Colon (tissue), 2 donors: ENCODE results near the gene CD9.

Experiments used
- FAIRE-seq: peaks from 2 replicates; lab custom pipeline; 2012; peaks lifted over from hg19 to GRCh38; lab: Jason Lieb, UNC
- donor health status: control.
- donor health status: control.

CD9 gene

DNA sequence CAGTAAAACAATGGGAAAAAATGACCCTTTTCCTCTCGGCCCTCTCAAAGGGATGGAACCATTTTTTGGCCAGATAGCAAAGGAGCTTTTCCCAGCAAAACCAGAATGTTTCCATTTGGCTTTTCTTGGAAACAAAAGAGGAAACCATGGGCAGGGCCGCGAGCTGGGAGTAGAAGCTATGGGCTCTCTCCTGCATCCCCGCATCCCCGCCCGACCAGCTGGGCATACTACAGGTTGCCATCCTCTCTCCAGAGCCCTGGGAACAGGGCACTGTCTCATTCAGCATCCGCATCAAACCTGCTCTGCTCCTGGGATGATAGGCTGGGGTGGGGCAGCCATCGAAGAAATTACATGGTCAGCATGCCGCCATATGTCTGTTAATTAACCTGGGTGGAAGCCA lies 20.9 kb downstream of the CD9 start:
- FAIRE-seq, result no peak

DNA sequence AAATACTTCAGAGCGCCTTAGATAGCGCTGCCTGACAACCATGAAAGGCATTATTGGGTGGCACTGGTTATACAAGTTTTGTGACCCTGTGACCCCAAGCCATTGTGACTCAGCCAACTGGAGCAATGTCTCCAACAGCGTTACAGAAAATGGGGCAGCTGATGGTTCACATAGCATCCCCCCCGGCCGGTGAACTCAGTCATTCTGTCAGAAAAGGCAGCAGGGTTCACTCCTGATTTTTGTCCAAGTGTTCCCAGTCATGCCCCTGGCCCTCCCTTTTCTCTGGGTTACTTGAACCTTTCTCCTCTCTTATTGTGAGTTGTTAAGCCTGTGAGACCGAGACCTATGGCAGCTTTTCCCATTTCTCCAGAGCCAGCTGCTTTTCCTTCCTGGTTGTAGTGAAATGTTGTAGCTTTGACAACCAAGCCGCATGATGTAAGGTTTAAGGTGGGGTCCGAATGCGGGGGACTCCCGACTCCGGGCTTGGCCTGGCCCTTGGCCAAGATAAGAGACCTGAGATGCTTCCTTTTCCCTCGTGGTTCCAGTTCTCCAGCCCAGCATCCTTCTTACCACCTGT lies 22.0 kb downstream of the CD9 start:
- no peak for FAIRE-seq

DNA sequence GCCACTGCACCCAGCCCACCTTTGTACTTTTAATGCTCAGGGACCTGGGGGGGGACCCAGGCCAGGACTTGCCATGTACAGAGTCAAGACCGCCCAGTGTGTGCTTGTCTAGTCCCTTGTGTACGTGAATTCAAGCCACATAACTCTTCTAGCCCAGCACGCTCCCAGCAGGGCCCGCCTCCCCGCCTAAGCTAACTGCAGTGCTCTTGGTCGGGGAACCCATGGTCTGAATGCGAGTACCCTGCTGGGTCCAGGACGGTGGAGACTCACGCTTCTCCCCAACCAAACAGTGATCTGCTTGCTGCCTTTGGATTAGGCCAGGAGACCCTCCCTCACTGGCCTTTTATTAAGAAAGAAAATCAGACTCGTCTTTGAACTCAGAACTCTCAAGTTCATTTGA lies 23.3 kb downstream of the CD9 start:
- FAIRE-seq, result no peak

DNA sequence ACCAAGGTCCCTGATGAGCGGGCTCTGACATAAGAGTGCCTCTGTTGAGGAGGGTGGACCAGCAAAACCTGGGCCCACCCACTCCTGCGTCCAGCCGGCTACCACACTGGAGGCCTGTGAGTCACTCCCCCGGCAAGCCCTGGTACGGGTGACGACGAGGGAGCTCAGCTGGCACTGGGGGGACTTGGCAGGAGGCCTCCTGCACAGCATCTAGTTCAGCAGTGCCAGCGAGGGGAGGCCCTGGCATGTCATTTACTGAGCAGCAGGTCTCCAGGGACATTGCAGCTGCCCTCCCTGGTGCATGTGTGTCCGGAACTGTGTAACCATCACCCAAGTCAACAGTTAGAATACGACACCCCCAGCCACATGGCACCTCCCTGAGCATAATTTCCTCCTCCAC lies 24.4 kb downstream of the CD9 start:
- FAIRE-seq, result no peak

DNA sequence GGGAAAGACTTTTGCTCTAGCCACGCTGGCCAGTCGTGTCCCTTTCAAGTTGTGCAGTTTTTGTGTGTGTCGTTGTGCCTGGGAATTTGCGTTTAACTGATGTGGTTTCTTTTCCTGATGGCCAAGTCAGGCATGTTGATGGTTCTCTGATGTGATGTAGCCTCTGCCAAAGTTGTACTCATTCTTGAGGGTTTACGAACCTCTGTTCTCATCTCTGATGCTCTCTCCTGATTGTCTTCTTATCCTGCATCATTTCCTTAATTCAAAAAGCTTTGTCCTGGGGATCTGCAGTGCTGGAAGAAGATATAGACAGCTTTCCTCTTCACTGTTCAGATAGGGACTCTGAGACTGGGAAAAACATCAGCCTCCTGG lies 25.4 kb downstream of the CD9 start:
- FAIRE-seq, result no peak

DNA sequence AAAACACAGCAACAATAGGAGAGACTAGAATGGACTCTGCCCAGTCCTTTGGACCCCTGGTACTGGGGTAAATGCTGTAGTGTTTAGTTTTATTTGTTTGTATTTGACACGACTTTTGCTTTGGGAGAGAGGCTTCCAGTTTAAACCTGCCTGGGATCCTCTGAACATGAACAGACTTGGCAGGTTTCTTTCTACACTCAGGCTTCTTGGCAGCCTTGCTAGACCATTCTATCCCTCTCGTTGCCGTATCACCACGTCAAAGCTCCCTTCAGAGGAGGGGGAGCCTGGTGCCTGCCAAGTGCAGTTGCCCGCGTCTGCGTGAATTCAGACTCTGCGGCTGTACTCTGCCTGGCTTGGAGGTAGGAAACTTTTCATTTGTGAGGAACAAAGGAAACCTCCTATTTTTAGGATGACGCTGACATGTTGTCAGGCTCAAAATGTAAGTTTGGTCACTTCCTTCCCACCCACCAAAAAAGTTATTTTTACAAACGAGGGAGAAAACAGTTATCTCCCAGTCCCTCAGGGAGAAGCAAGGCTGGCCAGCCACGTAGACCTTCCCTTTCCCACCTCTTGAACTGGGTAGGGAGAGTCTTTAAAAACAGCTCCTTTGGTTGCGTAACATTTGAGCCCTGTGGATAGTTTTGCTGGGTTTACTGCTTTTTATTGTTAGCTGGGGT lies 25.9 kb downstream of the CD9 start:
- no peak for FAIRE-seq

DNA sequence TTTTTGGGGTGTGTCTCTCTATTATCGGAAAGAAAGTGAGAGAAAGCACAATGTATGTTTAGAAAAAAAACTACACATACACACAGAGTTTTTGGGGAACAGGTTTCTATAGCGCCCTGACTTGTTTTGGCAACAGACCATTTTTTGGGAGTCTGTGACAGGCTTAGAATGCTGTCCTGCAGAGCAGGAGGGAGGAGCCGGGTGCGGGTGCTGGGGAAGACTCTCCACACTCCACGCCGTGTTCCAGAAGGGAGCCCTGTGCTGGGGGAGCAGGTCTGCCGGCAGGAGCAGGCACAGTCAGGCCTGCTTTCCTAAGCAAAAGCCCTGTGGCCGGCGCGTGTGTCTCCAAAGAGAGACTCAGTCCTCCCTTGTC lies 26.5 kb downstream of the CD9 start:
- FAIRE-seq, result no peak

DNA sequence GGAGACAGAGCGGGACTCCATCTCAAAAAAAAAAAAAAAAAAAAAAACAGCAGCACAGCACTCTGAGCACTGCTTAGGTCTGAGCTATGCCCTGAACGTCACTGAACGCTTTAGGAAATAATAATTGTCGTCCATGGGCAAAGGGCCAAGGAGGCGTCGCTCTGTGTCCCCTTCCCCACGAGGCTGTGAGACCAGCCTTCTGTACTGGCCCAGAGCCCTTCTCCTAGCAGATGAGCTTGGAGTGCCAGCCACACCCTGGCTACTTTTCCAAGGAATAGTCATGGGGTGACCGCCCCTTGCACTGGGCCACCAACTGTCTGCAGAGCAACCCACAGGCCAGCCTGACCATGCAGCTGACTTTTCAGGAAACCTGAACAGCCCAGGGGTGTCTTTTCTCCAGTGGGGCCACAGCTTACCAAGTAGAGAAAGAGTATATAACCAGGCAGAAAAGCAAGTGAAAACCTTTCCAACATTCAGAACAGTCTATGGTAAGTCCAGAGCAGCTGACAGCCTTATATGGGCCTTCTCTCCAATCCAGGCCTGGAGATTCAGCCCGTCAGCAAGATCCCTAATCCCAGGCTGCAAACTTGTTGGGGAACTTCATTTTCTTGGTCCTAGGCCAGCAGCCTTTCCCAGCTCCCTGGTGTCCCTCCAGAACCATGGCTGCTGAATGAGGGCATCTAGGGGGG lies 28.5 kb downstream of the CD9 start:
- no peak for FAIRE-seq

DNA sequence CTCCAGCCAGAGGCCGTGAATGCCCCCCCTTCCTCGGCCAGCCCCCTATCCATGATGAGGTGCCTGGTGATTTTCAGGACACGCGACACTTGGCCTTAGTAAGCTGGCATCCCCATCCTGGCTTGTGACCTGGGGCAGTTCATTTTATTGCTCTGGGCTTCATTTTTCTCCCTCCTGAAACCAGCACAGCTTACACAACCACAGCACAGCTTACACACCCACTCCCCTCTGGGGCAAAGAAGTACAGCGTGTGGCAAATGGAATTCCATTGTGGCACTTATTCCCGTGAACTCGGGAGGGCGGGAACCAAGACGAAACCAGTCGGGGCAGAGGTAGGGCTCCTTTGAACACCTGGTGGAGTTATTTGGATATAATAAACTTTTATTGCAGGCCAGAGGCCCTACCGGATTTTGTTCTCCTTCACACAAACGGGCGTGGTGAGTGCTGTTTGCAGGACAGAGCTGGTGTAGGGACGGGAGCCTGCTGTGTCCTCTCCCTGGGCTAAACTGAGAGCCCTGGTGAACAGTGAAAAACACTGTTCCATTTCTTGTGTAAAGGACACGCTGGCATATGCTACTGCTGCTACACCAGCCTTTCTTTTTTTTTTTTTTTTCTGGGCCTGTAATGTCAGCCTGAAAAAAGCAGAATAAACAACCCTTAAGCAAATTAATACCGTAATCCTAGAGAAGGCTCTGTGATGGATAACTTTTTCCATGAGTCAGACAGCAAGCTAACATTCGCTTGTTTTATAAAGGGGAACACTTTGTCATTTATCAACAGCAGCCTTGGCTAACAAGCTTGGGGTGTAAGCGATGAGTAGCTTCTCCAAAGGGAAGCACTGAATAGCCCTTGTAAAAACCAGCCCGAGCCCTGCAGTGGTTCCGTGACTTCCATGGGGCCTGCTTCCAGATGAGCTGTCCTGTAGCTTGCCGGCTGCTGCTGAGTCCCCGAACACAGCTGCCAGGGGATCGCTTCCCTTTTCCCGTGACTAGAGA lies 29.3 kb downstream of the CD9 start:
- peak; percentile 14 for FAIRE-seq

DNA sequence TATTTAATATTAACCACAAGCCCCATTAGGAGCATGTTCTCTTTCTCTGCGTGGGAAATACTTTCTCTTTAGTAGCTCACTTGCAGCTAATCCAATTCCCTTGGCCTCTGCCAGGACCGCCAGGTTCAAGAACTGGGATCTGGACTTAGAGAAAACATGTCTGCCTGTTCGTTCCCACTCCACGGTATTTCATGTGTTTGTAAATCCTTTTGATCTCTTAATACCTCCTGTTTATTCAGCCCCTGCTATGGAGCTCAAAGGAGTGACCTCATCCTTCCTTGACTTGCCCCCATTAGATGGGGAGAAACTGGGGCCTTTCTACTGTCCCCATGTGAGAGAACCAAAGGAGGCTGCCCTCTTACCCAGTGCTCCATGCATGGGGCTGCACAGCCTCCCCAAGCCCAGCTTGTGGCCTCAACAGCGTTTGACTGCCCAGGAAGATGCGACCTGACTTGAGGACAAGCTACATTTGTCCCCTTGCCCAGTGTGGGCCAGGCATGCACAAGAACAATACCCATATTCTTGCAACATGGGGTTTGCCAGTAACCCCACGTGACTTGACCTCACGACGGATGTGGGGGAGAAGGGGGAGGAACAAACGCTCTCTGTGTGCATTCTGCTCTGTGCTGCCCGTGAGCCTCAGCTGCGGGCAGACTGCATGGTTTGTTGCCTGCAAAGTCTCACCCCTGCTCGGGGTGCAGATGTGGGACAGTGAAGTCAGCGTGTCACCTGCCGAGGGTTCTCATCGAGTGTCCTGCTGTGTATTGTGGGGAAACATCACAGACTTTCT lies 30.3 kb downstream of the CD9 start:
- FAIRE-seq, result no peak

DNA sequence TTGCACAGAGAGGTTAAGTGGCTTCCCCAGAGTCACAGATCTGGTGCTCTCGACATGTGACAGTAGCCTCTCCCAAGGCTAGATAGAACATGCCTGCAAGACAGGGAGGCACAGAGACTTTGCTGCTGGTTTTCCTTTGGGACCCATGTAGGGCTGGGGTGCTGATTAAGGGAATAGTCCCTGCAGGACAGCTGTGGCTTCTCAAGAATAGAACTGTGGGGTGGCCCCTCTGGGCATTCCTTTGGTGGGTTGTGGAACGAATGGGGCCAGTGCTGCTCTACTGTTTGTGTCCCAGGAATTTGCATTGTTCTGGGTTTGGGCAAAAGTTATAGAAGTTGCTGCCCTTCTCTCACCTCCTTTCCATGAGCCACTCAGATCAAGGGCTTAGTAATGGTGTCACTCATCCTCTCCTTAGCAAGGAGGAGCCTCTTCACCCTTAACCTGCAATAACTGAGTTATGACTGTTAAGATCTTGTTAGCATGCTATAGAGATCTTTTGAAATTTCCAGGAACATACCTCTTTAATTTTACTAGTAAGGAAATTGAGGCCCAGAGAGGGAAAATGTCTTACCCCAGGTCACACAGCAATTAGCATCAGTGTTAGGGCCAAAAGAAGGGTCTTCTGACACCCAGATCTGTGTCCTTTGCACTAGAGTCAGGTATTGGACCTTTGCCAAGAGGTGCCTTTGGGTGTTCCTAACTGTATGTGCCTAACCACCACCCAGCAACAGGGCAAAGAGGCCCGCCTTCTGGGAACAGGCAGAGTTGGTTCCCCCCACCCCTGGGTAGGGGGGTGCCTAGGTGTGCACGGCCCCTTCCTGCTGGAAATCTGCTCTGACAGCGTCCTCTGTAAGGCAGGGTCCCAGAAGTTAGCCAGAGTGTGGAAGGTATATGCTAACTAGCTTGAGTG lies 31.4 kb downstream of the CD9 start:
- FAIRE-seq, result no peak

DNA sequence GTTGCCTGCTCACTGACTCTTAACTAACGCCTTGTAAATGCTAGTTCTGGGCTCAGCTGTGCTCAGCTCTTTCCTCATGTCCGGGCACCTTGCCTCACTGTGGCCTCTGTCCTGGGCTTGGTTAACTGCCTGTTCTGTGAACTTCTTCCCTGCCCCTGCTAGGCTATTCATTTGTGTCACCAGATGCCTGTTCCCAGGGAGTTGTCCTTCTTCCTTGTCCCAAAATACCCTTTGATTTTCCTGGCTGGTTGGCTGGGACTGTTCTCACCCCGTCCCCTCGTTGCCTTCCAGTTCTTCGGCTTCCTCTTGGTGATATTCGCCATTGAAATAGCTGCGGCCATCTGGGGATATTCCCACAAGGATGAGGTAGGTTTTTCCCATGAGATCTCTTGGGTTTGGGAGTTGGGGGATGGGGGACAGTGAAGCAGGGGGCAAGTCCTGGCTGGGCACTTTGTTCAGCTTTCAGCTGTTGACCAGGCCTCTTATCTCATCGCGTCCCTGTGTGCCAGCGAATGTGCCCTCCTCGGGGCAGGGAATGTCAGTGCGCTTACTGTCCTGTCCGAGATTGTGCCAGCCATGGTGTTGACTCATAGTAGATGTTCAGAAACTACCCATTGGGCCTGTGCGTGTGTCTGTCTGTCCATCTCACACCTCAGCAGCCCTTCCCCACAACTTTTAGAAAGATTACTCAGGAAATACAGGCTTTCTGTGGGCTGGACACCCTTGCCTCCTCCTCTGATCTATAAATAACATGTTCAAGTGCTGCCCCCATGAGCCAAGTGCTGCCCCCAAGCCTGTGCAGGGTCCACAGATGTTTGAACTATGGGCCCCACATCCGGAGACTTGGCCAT lies 33.1 kb downstream of the CD9 start:
- FAIRE-seq, result no peak

DNA sequence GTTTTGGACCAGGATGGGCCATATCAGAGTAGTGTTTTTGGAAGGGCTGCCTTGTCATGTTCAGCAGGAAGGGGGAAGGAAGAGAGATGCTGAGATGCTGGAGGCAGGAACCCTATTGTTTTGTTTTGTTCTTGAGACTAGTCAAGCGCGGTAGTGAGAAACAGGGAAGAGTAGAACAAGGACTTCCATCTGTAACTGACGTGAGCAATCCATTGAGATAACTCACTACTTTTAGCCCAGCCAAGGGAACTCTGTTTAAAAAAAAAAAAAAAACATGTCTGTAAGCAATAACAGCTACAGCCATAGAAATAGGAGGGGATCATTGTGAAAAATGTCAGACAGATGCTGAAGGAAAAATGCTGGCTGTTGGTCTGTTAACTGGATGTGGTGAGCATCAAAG lies 34.0 kb downstream of the CD9 start:
- no peak for FAIRE-seq

DNA sequence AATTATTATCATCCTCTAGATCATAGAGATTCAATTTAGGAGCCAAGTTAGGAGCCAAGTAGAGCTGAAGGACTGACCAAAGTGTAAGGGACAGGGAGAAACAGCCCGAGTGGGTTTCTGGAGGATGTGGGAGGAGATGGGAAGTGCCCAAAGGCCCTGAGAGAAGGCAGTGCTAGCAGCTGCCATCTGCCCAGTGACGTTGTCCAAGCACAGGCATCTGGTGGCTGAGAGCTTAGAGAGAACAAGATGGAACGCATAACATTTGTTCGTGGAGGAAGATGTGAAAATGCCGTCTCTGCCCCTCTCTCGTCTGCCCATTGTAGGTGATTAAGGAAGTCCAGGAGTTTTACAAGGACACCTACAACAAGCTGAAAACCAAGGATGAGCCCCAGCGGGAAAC lies 34.7 kb downstream of the CD9 start:
- FAIRE-seq, result no peak

DNA sequence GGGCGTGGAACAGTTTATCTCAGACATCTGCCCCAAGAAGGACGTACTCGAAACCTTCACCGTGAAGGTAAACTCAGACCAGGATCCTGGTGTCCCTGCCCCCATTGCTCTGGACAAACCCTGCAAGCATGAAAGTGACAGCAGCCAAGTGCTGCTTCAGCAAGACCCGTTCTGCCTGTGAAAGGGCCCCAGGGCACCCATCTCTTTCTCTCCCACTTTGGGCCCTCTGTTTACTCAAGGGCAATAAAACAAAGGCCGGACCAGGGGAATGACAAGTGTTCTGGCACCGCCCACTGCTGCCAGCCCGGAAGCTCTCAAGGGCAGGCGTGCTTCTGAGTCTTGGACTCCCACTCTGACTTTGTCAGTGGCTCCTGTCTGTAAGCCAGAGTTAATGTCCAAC lies 35.3 kb downstream of the CD9 start:
- FAIRE-seq, result no peak

DNA sequence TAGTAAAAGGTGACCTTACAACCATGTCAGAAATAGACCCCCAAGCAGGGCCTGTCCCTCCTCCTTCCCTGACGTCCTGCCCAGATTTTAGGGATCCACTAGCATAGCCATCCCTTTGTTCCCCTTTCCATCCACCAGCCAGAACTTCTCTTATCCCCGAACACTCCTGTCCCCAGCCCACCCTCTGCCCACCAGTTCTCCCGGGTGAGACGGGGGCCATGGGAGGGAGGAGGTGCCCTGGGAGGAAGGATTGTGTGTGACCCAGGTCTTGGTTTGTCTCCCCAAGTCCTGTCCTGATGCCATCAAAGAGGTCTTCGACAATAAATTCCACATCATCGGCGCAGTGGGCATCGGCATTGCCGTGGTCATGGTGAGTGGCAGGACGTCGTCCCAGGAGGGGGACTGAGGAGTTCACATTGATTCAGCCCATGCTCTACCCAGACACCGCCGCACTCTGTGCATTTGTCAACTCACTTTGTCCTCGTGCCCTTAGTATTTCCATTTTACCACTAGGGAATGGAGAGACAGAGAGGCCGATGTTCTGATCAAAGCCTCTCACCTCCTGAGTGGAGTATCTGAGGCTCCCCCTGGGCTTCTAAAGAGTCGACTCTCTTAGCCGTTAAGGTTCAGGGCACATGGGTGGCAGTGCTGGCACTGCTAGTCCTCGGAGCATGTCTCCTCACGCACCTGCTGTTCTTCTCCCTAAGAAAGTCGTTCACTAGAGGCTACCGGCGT lies 35.9 kb downstream of the CD9 start:
- no peak for FAIRE-seq

DNA sequence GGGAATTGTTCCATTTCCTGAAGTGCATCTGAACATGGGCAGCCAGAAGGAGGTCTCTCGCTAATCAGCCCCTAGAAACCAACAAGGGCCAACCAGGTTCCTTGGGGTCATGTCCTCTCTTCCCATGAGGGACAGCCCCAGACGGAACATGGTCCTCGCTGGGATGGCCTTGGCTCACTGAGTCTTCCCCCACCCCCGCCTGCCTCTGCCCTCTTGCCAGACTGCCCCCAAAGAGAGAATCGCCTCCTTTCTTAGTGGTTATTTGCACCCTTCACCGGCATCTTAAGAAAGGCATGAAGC lies 36.4 kb downstream of the CD9 start:
- no peak for FAIRE-seq

DNA sequence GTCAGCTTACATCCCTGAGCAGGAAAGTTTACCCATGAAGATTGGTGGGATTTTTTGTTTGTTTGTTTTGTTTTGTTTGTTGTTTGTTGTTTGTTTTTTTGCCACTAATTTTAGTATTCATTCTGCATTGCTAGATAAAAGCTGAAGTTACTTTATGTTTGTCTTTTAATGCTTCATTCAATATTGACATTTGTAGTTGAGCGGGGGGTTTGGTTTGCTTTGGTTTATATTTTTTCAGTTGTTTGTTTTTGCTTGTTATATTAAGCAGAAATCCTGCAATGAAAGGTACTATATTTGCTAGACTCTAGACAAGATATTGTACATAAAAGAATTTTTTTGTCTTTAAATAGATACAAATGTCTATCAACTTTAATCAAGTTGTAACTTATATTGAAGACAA lies 37.6 kb downstream of the CD9 start:
- no peak for FAIRE-seq

DNA sequence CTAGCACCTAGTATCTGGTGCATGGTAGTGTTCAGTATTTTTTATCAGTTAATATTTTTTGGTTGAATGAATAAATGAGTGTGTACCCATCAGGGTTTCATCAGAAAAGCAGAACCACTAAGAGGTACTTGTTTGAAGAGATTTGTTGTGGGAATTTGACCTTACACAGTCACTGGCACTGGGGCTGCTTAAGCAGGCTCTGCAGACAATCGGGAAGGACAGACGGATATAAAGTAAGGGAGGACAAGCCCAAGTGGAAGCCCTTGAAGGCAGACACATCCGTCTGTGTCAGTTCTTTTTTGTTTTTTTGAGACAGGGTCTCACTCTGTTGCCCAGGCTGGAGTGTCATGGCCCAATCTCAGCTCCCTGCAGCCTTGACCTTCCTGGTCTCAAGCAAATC lies 38.7 kb downstream of the CD9 start:
- FAIRE-seq, result no peak
